GM12801 (cell line): ENCODE measurements around the gene SLU7.

Experiments
- TF ChIP-seq, protein P1 (sequence below): IDR thresholded peaks from one replicate; pipeline ENCODE4 v1.5.1; 2011; ENCODE audit warnings: control low read depth; ENCODE audit not compliant: insufficient read length; ENCODE audit errors: extremely low read depth

The SLU7 gene

DNA sequence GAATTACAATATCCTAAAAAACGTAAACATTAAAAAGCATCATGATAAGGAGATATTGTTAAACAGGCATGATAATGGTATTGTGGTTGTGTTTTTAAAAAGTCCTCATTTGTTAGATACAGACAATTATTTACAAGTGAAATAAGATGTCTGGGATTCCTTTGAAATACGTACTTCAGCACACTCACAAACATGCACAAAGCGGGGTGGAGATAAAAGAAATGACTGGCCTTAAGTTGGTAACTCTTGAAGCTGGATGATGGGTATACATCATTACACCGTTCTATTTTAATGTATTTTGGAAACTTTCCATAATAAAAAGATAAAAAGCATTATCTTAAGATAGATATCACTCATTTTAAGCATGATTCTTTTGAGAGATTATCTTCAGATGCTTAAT, 20.1 kb downstream of the SLU7 start:
- TF ChIP-seq, protein P1, sequence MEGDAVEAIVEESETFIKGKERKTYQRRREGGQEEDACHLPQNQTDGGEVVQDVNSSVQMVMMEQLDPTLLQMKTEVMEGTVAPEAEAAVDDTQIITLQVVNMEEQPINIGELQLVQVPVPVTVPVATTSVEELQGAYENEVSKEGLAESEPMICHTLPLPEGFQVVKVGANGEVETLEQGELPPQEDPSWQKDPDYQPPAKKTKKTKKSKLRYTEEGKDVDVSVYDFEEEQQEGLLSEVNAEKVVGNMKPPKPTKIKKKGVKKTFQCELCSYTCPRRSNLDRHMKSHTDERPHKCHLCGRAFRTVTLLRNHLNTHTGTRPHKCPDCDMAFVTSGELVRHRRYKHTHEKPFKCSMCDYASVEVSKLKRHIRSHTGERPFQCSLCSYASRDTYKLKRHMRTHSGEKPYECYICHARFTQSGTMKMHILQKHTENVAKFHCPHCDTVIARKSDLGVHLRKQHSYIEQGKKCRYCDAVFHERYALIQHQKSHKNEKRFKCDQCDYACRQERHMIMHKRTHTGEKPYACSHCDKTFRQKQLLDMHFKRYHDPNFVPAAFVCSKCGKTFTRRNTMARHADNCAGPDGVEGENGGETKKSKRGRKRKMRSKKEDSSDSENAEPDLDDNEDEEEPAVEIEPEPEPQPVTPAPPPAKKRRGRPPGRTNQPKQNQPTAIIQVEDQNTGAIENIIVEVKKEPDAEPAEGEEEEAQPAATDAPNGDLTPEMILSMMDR: no peak

DNA sequence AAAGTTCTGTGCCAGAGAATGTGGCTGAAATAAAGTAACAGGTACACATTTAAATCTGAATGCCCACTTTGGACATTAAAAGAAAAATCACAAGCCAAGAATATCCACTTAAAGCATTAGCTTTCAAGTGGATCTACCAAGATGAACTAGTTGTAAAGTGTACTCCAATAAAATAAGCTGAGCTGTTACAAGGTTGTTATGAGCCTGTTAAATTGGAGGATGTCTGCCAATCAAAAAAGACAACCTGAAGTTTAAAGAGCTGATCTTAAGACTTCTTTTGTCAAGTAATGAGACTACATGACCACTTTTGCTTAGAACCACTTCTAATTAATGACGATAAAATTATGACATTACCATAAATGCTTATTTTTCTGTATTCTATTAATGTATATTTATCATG, 21.4 kb downstream of the SLU7 start:
- TF ChIP-seq, protein P1: no peak

DNA sequence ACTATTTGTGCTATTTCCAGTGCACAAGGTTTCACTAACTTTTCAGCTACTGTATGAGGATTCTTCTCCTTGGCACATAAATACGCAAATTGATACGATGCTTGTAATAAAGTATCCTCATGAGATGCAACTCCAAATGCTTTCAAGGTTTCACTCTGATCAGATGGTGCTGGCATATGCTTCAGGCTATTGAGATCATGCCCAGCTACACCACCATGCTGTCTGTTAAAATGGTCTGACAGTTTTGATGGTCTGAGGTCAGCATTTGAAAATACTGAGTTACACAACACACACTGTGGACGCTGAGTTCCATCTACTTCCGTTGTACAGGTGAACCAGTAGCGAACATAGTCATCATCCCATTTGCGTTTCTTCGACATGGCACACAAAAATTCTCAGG, 23.8 kb downstream of the SLU7 start:
- TF ChIP-seq, protein P1: no peak

DNA sequence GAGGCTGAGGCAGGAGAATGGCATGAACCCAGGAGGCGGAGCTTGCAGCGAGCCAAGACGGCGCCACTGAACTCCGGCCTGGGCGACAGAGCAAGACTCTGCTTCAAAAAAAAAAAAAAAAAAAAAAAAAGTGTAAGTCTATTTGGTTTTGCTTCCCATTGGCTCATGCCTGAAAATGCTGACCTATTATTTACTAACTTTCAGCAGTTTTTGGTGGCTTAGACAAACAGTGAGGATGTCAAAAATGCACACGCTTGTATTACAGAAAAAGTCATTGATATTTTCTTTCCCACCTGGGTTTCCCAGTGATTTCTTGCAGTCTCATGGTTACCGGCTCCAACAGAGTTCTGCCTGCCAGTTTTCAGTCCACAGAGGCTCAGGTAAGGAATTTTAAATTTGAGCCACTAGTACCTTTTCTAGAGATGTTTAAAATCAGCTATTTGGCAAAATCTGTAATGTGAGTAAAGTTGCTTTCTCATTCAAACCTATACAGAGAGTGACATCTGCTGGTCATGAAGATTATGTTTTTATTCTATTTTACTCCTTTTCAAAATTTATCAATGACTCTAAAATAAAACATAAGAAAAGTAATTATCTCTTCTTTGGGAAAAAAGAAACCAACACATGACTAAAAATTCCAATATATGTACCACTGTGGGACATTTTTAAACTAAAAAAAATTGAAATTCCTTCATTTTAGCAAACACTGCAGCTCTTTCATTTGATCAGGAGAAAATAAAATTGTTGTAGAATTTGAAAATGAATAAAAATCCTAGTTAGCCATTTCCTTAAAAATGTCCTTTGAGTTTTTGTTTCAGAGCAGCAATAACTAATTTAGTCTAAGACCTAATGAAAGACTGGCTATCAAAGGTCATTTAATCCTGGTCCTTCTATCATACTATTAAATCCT, 27.8 kb downstream of the SLU7 start:
- TF ChIP-seq, protein P1: no peak

DNA sequence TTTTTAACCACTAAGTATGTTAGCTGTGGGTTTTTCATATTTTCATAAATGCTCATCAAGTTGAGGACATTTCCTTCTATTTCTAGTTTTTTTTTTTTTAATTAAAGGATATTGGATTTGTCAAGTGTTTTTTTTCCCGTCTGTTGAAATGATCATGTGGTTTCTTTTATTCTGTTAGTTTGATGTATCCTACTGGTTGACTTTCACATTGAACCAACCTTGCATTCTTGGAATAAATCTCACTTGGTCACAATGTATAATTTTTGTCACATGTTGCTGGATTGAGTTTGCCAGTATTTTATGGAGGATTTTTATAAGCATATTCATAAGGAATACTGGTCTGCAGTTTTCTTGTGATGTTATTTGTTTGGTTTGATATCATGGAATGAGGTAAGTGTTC, 31.4 kb downstream of the SLU7 start:
- TF ChIP-seq, protein P1: no peak

DNA sequence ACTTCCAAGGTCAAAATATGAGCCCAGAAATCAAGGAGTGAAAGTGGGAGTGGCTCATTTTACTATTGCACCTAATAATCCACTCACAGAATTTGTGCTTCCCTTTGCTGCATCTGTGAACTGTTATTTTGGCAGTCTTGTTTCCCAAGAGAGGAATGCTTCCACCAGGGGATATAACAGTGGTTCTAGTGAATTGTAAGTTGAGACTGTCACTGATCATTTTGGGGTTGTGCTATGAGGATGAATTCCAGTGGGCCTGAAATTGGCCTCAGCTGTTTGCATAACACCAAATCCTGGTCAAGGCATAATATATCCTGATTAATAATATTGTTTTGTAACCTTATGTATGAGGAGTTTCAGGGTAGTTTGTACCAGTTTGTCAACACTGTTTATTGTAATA, 33.4 kb downstream of the SLU7 start:
- TF ChIP-seq, protein P1: no peak

DNA sequence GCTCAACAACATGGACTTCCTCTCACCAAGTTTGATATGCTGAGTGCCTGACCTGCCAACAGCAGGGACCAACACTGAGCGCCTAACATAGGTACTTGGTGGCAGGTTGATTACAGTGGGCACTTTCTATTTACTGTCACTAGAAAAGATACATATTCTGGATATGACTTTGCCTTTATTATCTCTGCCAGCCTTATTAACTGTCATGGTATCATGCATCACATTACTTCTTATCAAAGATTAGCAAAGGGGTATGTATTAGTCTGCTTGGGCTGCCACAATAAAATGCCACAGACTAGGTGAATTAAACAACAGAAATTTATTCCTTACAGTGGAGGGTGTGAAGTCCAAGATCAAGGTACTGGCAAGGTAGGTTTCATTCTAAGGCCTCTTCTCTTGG, 34.2 kb downstream of the SLU7 start:
- TF ChIP-seq, protein P1: no peak
